Effector memory CD4-positive, alpha-beta T cell (primary cell): Measurements from ENCODE around the gene PVRIG.
"Not testable (repeated sequence)": the region's sequence is repeated elsewhere in the genome, so short reads cannot be mapped to it uniquely, and the experiment has no call there.

Experiments
- DNase-seq, 3 donors: peaks; one replicate each; pipeline ENCODE4 v3.0.0-alpha.2; 2020
- H3K27ac ChIP-seq: 2 replicates; pipeline ENCODE4 v1.7.0; 2013; ENCODE audit warnings: mild to moderate bottlenecking, low read length, moderate library complexity; ENCODE audit not compliant: insufficient read depth, poor library complexity, severe bottlenecking
- H3K27me3 ChIP-seq: replicated peaks from 2 replicates; pipeline ENCODE4 v1.7.0; 2013; ENCODE audit warnings: mild to moderate bottlenecking, low read length; ENCODE audit not compliant: insufficient read depth, control insufficient read depth, poor library complexity, severe bottlenecking
- H3K36me3 ChIP-seq: 2 replicates; pipeline ENCODE4 v1.7.0; 2013; ENCODE audit warnings: mild to moderate bottlenecking, low read length, moderate library complexity; ENCODE audit not compliant: control insufficient read depth, insufficient read depth
- H3K4me1 ChIP-seq: 2 replicates; pipeline ENCODE4 v1.7.0; 2013; ENCODE audit warnings: low read length, mild to moderate bottlenecking; ENCODE audit not compliant: control insufficient read depth, insufficient read depth, poor library complexity, severe bottlenecking
- H3K4me3 ChIP-seq: 2 replicates; pipeline ENCODE4 v1.7.0; 2013; ENCODE audit warnings: low read length, low read depth, mild to moderate bottlenecking; ENCODE audit not compliant: insufficient read depth, poor library complexity, severe bottlenecking
- H3K9me3 ChIP-seq: 2 replicates; pipeline ENCODE4 v1.7.0; 2013; ENCODE audit warnings: mild to moderate bottlenecking, low read length, moderate library complexity; ENCODE audit not compliant: control insufficient read depth

Gene PVRIG

GRCh38 chr7:100212631-100213286 is 7.0 kb upstream of the PVRIG start:
- H3K27ac ChIP-seq, result no peak overlapping the region
- H3K36me3 ChIP-seq, result no peaks in the 10 kb centered on the region
- peaks cover 21% of the 10 kb centered on the region for H3K4me1 ChIP-seq
- no peak overlapping the region for H3K4me3 ChIP-seq
- no peaks in the 10 kb centered on the region for H3K27me3 ChIP-seq
- no peak for DNase-seq
- H3K9me3 ChIP-seq, result no peaks in the 10 kb centered on the region

- H3K27me3 ChIP-seq, result no peaks in the 10 kb centered on the region
- H3K4me3 ChIP-seq, result no peak overlapping the region
- peaks cover 20% of the 10 kb centered on the region for H3K4me1 ChIP-seq
- H3K36me3 ChIP-seq, result no peaks in the 10 kb centered on the region
- H3K27ac ChIP-seq, result no peak overlapping the region
- H3K9me3 ChIP-seq, result no peaks in the 10 kb centered on the region
- DNase-seq, result no peak
Observed at GRCh38 chr7:100213672-100214071, 6.1 kb upstream of the PVRIG start.

- H3K27ac ChIP-seq, H3K27me3 ChIP-seq, H3K36me3 ChIP-seq, DNase-seq, H3K4me3 ChIP-seq, H3K9me3 ChIP-seq: not testable (repeated sequence)
- peaks cover 20% of the 10 kb centered on the region for H3K4me1 ChIP-seq
Observed at GRCh38 chr7:100214356-100214755, 5.4 kb upstream of the PVRIG start.

- no peak for DNase-seq
- Histone ChIP-seq H3K36me3 (no peaks in the 10 kb centered on the region), H3K27me3 (no peaks in the 10 kb centered on the region), H3K4me3 (no peak overlapping the region), H3K9me3 (no peaks in the 10 kb centered on the region), H3K4me1 (peaks cover 23% of the 10 kb centered on the region), H3K27ac (no peak overlapping the region)
Observed at GRCh38 chr7:100215895-100216294, 3.9 kb upstream of the PVRIG start.

DNA sequence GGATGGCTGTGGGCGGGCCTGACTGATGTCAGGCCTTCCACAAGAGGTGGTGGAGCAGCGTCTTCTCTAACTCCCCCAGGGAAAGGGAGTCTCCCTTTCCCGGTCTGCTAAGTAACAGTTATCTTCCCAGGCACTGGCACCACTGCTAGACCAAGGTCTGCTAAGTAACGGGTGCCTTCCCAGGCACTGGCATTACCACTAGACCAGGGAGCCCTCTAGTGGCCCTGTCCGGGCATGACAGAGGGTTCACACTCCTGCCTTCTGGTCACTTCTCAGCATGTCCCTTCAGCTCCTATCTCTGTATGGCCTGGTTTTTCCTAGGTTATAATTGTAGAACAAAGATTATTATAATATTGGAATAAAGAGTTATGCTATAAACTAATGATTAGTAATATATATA is 1.8 kb upstream of the PVRIG start:
- H3K36me3 ChIP-seq, H3K9me3 ChIP-seq, H3K27me3 ChIP-seq: not testable (repeated sequence)
- Histone ChIP-seq H3K27ac (peak overlapping the region; percentile 96), H3K4me3 (peak overlapping the region; percentile 37), H3K4me1 (peaks cover 32% of the 10 kb centered on the region)
- DNase-seq, result peak; percentile 48 to 71 (median 51)

DNA sequence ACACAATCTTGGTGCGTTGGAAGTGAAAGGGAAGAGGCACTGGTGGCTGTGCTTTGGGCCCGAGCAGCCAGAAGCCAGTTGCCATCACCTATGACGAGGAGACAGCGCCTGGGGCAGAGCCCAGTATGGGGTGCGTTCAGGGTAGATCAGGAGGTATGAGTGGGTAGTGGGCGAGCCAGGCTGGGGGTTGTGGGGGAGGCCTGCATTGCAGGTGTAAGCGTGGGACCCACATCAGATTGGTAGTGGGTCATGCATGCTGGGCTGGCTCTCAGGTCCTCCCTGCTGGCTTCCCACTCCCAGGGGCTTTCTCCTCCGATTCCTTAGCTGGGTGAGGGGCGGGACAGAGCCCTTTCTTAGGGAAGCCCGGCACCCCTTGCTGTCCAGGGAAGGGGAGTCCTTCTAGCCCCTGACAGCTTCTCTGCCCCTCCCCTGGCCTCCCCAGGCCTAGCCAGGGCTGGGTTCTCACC is 445 bp upstream of the PVRIG start:
- H3K27me3 ChIP-seq, result no peaks in the 10 kb centered on the region
- peaks cover 5% of the 10 kb centered on the region for H3K36me3 ChIP-seq
- peak overlapping the region; percentile 96 for H3K27ac ChIP-seq
- peaks cover 32% of the 10 kb centered on the region for H3K4me1 ChIP-seq
- peak overlapping the region; percentile 28 for H3K4me3 ChIP-seq
- peak in 1 of 3 donors; percentile 4 for DNase-seq
- no peaks in the 10 kb centered on the region for H3K9me3 ChIP-seq

- H3K36me3 ChIP-seq, result peaks cover 9% of the 10 kb centered on the region
- peak overlapping the region; percentile 81 for H3K4me3 ChIP-seq
- peaks cover 37% of the 10 kb centered on the region for H3K4me1 ChIP-seq
- no peak for DNase-seq
- H3K27ac ChIP-seq, result peak overlapping the region; percentile 96
- H3K9me3 ChIP-seq, result no peaks in the 10 kb centered on the region
- H3K27me3 ChIP-seq, result no peaks in the 10 kb centered on the region
Observed at GRCh38 chr7:100220586-100221230, 959 bp downstream of the PVRIG start.

- peaks cover 37% of the 10 kb centered on the region for H3K4me1 ChIP-seq
- peak; percentile 67 to 78 (median 68) for DNase-seq
- no peaks in the 10 kb centered on the region for H3K27me3 ChIP-seq
- H3K4me3 ChIP-seq, result peak overlapping the region; percentile 81
- peak overlapping the region; percentile 96 for H3K27ac ChIP-seq
- H3K9me3 ChIP-seq, result no peaks in the 10 kb centered on the region
- peaks cover 9% of the 10 kb centered on the region for H3K36me3 ChIP-seq
Observed at GRCh38 chr7:100221231-100221718, 1.5 kb downstream of the PVRIG start.

GRCh38 chr7:100221767-100222444 is 2.2 kb downstream of the PVRIG start:
- Histone ChIP-seq H3K27ac (peak overlapping the region; percentile 96), H3K27me3 (no peaks in the 10 kb centered on the region), H3K4me3 (peak overlapping the region; percentile 81), H3K4me1 (peaks cover 37% of the 10 kb centered on the region), H3K9me3 (no peaks in the 10 kb centered on the region), H3K36me3 (peaks cover 9% of the 10 kb centered on the region)
- peak; percentile 10 to 19 (median 18) for DNase-seq
